B cell (primary cell): ENCODE measurements around the gene HSD17B14.
"Not testable (repeated sequence)": the region's sequence is repeated elsewhere in the genome, so short reads cannot be mapped to it uniquely, and the experiment has no call there.

Experiments used
- CTCF ChIP-seq: fragments of 200-600 bp; IDR thresholded peaks from one replicate; pipeline ENCODE4 v1.8.0; 2022; ENCODE audit warnings: antibody characterized with exemption, mild to moderate bottlenecking
- EZH2 ChIP-seq: IDR thresholded peaks from 2 replicates; pipeline ENCODE4 v1.6.1; 2012; ENCODE audit warnings: borderline replicate concordance, low read depth, mild to moderate bottlenecking, moderate library complexity, low read length; ENCODE audit not compliant: insufficient read depth, poor library complexity, severe bottlenecking

GRCh38 chr19:48871471-48872181 lies 35.3 kb upstream of the HSD17B14 start:
- not testable (repeated sequence) for TF ChIP-seq CTCF, EZH2
